Activated CD4-positive, alpha-beta T cell treated with anti-CD3 and anti-CD28 coated beads for 24 hours (primary cell): ENCODE measurements around the gene ARHGAP30.

Source experiments
- DNase-seq, 2 donors: peaks; one replicate each; pipeline ENCODE4 v3.0.0-alpha.2; 2020; ENCODE audit warnings: low read depth in 2 of 2

The ARHGAP30 gene

GRCh38 chr1:161013488-161014230 lies 56.0 kb downstream of the ARHGAP30 start:
- DNase-seq, result peak; percentile 43 to 56

GRCh38 chr1:161013131-161013487 lies 56.6 kb downstream of the ARHGAP30 start:
- no peak for DNase-seq

- DNase-seq, result no peak
Observed at GRCh38 chr1:161012420-161012819, 57.3 kb downstream of the ARHGAP30 start.

- no peak for DNase-seq
Observed at GRCh38 chr1:161009602-161010211, 60.0 kb downstream of the ARHGAP30 start.

GRCh38 chr1:161008869-161009510 lies 60.7 kb downstream of the ARHGAP30 start:
- DNase-seq, result no peak

GRCh38 chr1:161007369-161007768 lies 62.3 kb downstream of the ARHGAP30 start:
- DNase-seq, result no peak

GRCh38 chr1:161006563-161006962 lies 63.1 kb downstream of the ARHGAP30 start:
- no peak for DNase-seq

GRCh38 chr1:161001525-161001924 lies 68.2 kb downstream of the ARHGAP30 start:
- DNase-seq, result no peak

GRCh38 chr1:161000736-161001480 lies 68.8 kb downstream of the ARHGAP30 start:
- no peak for DNase-seq

- DNase-seq, result no peak
Observed at GRCh38 chr1:160999376-160999775, 70.3 kb downstream of the ARHGAP30 start.

GRCh38 chr1:160997323-160998038 lies 72.2 kb downstream of the ARHGAP30 start:
- DNase-seq, result peak in 1 of 2 donors; percentile 37
